ENCODE results near the gene ISM2.

ISM2 gene

GRCh38 chr14:77470224-77470870, 28.3 kb downstream of the ISM2 start:
- H3K4me3 ChIP-seq (ENCODE audit: low read depth, low read length): no peak overlapping the region
- DNase-seq (ENCODE audit: low read depth): no peak
- TF ChIP-seq CTCF (IDR thresholded peaks at IDR 0.05; ENCODE audit: insufficient read depth, low read depth, low read length, missing control alignments): no peak

GRCh38 chr14:77469539-77469938, 29.1 kb downstream of the ISM2 start:
- no peak for DNase-seq (ENCODE audit: low read depth)
- TF ChIP-seq CTCF (IDR thresholded peaks at IDR 0.05; ENCODE audit: insufficient read depth, low read depth, low read length, missing control alignments): no peak
- no peak overlapping the region for H3K4me3 ChIP-seq (ENCODE audit: low read depth, low read length)

GRCh38 chr14:77469067-77469505, 29.5 kb downstream of the ISM2 start:
- TF ChIP-seq CTCF (IDR thresholded peaks at IDR 0.05; ENCODE audit: insufficient read depth, low read depth, low read length, missing control alignments): no peak
- DNase-seq (ENCODE audit: low read depth): no peak

GRCh38 chr14:77467801-77468200, 30.8 kb downstream of the ISM2 start:
- no peak for TF ChIP-seq CTCF (IDR thresholded peaks at IDR 0.05; ENCODE audit: insufficient read depth, low read depth, low read length, missing control alignments)
- DNase-seq (ENCODE audit: low read depth): no peak
- H3K4me3 ChIP-seq (ENCODE audit: low read depth, low read length): no peak overlapping the region

More at GRCh38 chr14:77469067-77469505, 29.5 kb downstream of the ISM2 start:
- no peak overlapping the region for H3K4me3 ChIP-seq (ENCODE audit: low read depth, low read length)

GRCh38 chr14:77459072-77459723, 39.4 kb downstream of the ISM2 start:
- DNase-seq (ENCODE audit: low read depth): peak; percentile 83
- H3K4me3 ChIP-seq (ENCODE audit: low read depth, low read length): peak overlapping the region; percentile 77
- TF ChIP-seq CTCF (IDR thresholded peaks at IDR 0.05; ENCODE audit: insufficient read depth, low read depth, low read length, missing control alignments): peak; percentile 69

GRCh38 chr14:77458249-77458950, 40.2 kb downstream of the ISM2 start:
- no peak for TF ChIP-seq CTCF (IDR thresholded peaks at IDR 0.05; ENCODE audit: insufficient read depth, low read depth, low read length, missing control alignments)
- peak; percentile 49 for DNase-seq (ENCODE audit: low read depth)
- peak overlapping the region; percentile 77 for H3K4me3 ChIP-seq (ENCODE audit: low read depth, low read length)
